Mesendoderm (in vitro differentiated cells): Measurements from ENCODE around the gene CSNK1A1.
A peak's percentile ranks its signal among the peaks of the same experiment; 100 is the strongest.

Source experiments
- DNase-seq: peaks from one replicate; pipeline ENCODE4 v3.0.0; 2013
- H2AK5ac ChIP-seq: 2 replicates; pipeline ENCODE4 v1.6.1; 2013; ENCODE audit warnings: low read length, inconsistent platforms
- H2BK120ac ChIP-seq: 2 replicates; pipeline ENCODE4 v1.6.1; 2013; ENCODE audit warnings: low read depth, mild to moderate bottlenecking, low read length, moderate library complexity, mixed read lengths
- H2BK15ac ChIP-seq: replicated peaks from 2 replicates; pipeline ENCODE4 v1.6.1; 2013; ENCODE audit warnings: low read depth, mild to moderate bottlenecking, moderate library complexity
- H2BK5ac ChIP-seq: 2 replicates; pipeline ENCODE4 v1.6.1; 2013; ENCODE audit warnings: low read length, inconsistent platforms
- H3K18ac ChIP-seq: 2 replicates; pipeline ENCODE4 v1.6.1; 2013; ENCODE audit warnings: mild to moderate bottlenecking, low read length, mixed read lengths
- H3K23ac ChIP-seq: one replicate; pipeline ENCODE4 v1.6.1; 2013; ENCODE audit warnings: low read length
- H3K27ac ChIP-seq: 2 replicates; pipeline ENCODE4 v1.5.1; 2013; ENCODE audit warnings: low read depth, mild to moderate bottlenecking, inconsistent platforms, low read length, moderate library complexity
- H3K27me3 ChIP-seq: 2 replicates; pipeline ENCODE4 v1.6.1; 2013; ENCODE audit warnings: low read length, control low read depth, mild to moderate bottlenecking, inconsistent platforms; ENCODE audit not compliant: insufficient read depth, poor library complexity
- H3K36me3 ChIP-seq: 2 replicates; pipeline ENCODE4 v1.6.1; 2013; ENCODE audit warnings: low read length, inconsistent platforms; ENCODE audit not compliant: control insufficient read depth, insufficient read depth
- H3K4ac ChIP-seq: one replicate; pipeline ENCODE4 v1.6.1; 2013; ENCODE audit warnings: low read depth, mild to moderate bottlenecking, low read length, moderate library complexity
- H3K4me1 ChIP-seq: 2 replicates; pipeline ENCODE4 v1.6.1; 2013; ENCODE audit warnings: low read depth, low read length, inconsistent platforms; ENCODE audit not compliant: control insufficient read depth
- H3K4me2 ChIP-seq: 2 replicates; pipeline ENCODE4 v1.6.1; 2013; ENCODE audit warnings: low read length
- H3K4me3 ChIP-seq: 2 replicates; pipeline ENCODE4 v1.5.1; 2013; ENCODE audit warnings: mild to moderate bottlenecking, low read length
- H3K56ac ChIP-seq: one replicate; pipeline ENCODE4 v1.6.1; 2013; ENCODE audit warnings: low read length
- H3K79me1 ChIP-seq: 2 replicates; pipeline ENCODE4 v1.6.1; 2013; ENCODE audit warnings: low read length, inconsistent platforms
- H3K79me2 ChIP-seq: 2 replicates; pipeline ENCODE4 v1.6.1; 2013; ENCODE audit warnings: mild to moderate bottlenecking, low read length; ENCODE audit not compliant: control insufficient read depth, insufficient read depth
- H3K9ac ChIP-seq: 2 replicates; pipeline ENCODE4 v1.6.1; 2013; ENCODE audit warnings: low read length, inconsistent platforms
- H4K5ac ChIP-seq: one replicate; pipeline ENCODE4 v1.6.1; 2013; ENCODE audit warnings: low read length
- H4K8ac ChIP-seq: one replicate; pipeline ENCODE4 v1.6.1; 2013; ENCODE audit warnings: low read depth, mild to moderate bottlenecking, control low read depth, low read length, moderate library complexity
- WGBS: extraction: QIAGEN DNeasy Blood & Tissue Kit; methylation state at CpG from one replicate; pipeline ENCODE4 v1.1.7; 2013; ENCODE audit warnings: low lambda C conversion rate, missing lambda C conversion rate; ENCODE audit not compliant: insufficient coverage; ENCODE audit errors: extremely low coverage; 5-methylcytosine and 5-hydroxymethylcytosine counted together

CSNK1A1 gene

GRCh38 chr5:149549461-149550267 lies 1.6 kb downstream of the CSNK1A1 start:
- Histone ChIP-seq H3K27me3 (no peaks in the 10 kb centered on the region), H2BK5ac (peak overlapping the region; percentile 66), H2BK15ac (no peak overlapping the region), H3K4me2 (peak overlapping the region; percentile 93), H3K27ac (peak overlapping the region; percentile 72), H2AK5ac (peak overlapping the region; percentile 16), H3K4me3 (peak overlapping the region; percentile 100), H4K5ac (peak overlapping the region; percentile 53), H4K8ac (no peak overlapping the region), H3K56ac (peak overlapping the region; percentile 97), H3K36me3 (peaks cover 5% of the 10 kb centered on the region), H3K4me1 (peaks cover 2% of the 10 kb centered on the region), H3K9ac (peak overlapping the region; percentile 100), H2BK120ac (no peak overlapping the region), H3K18ac (peak overlapping the region; percentile 42), H3K23ac (peak overlapping the region; percentile 70), H3K4ac (peak overlapping the region; percentile 66), H3K79me2 (peaks cover 63% of the 10 kb centered on the region), H3K79me1 (peaks cover 2% of the 10 kb centered on the region)
- DNase-seq = peak; percentile 81
- WGBS = no CpG with 5 or more reads among the region's 25 CpGs

- H3K9ac ChIP-seq = peak overlapping the region; percentile 14
- peak overlapping the region; percentile 10 for H3K4me2 ChIP-seq
- no peak overlapping the region for H4K5ac ChIP-seq
- no peak overlapping the region for H3K4ac ChIP-seq
- no peak overlapping the region for H2BK15ac ChIP-seq
- peaks cover 2% of the 10 kb centered on the region for H3K4me1 ChIP-seq
- no peak overlapping the region for H3K23ac ChIP-seq
- H3K18ac ChIP-seq = no peak overlapping the region
- peak overlapping the region; percentile 6 for H3K56ac ChIP-seq
- peaks cover 9% of the 10 kb centered on the region for H3K36me3 ChIP-seq
- no peak overlapping the region for H3K4me3 ChIP-seq
- H2BK5ac ChIP-seq = no peak overlapping the region
- H3K27ac ChIP-seq = no peak overlapping the region
- peak; percentile 45 for DNase-seq
- H4K8ac ChIP-seq = no peak overlapping the region
- H3K79me2 ChIP-seq = peaks cover 85% of the 10 kb centered on the region
- peaks cover 2% of the 10 kb centered on the region for H3K79me1 ChIP-seq
- H3K27me3 ChIP-seq = no peaks in the 10 kb centered on the region
- H2AK5ac ChIP-seq = no peak overlapping the region
- H2BK120ac ChIP-seq = no peak overlapping the region
Measured at GRCh38 chr5:149546974-149547373, 4.3 kb downstream of the CSNK1A1 start.

GRCh38 chr5:149545327-149545726 lies 5.9 kb downstream of the CSNK1A1 start:
- Histone ChIP-seq H3K36me3 (peaks cover 10% of the 10 kb centered on the region), H3K56ac (peak overlapping the region; percentile 67), H3K27ac (no peak overlapping the region), H3K79me1 (peaks cover 2% of the 10 kb centered on the region), H3K18ac (no peak overlapping the region), H3K4me1 (peaks cover 2% of the 10 kb centered on the region), H2BK15ac (no peak overlapping the region), H2BK5ac (no peak overlapping the region), H3K4me2 (no peak overlapping the region), H3K4ac (no peak overlapping the region), H4K5ac (no peak overlapping the region), H3K4me3 (no peak overlapping the region), H3K23ac (no peak overlapping the region), H2BK120ac (no peak overlapping the region), H3K27me3 (no peaks in the 10 kb centered on the region), H4K8ac (no peak overlapping the region), H3K79me2 (peaks cover 93% of the 10 kb centered on the region), H2AK5ac (no peak overlapping the region), H3K9ac (no peak overlapping the region)
- WGBS = no CpG with 5 or more reads among the region's 6 CpGs
- no peak for DNase-seq

GRCh38 chr5:149544028-149544420 lies 7.2 kb downstream of the CSNK1A1 start:
- Histone ChIP-seq H2BK120ac (no peak overlapping the region), H3K79me2 (peaks cover 91% of the 10 kb centered on the region), H3K36me3 (peaks cover 10% of the 10 kb centered on the region), H3K4me2 (no peak overlapping the region), H3K79me1 (peaks cover 2% of the 10 kb centered on the region), H4K8ac (no peak overlapping the region), H3K27ac (no peak overlapping the region), H4K5ac (no peak overlapping the region), H2AK5ac (no peak overlapping the region), H3K9ac (no peak overlapping the region), H3K23ac (no peak overlapping the region), H3K27me3 (no peaks in the 10 kb centered on the region), H3K56ac (no peak overlapping the region), H3K4me3 (no peak overlapping the region), H2BK15ac (no peak overlapping the region), H3K4me1 (peaks cover 2% of the 10 kb centered on the region), H2BK5ac (no peak overlapping the region), H3K18ac (no peak overlapping the region), H3K4ac (no peak overlapping the region)
- DNase-seq = no peak
- no CpG with 5 or more reads among the region's 3 CpGs for WGBS

GRCh38 chr5:149543361-149544027 lies 7.7 kb downstream of the CSNK1A1 start:
- Histone ChIP-seq H3K4ac (no peak overlapping the region), H3K79me1 (peaks cover 2% of the 10 kb centered on the region), H2BK120ac (no peak overlapping the region), H2BK5ac (no peak overlapping the region), H3K23ac (no peak overlapping the region), H3K9ac (no peak overlapping the region), H3K56ac (no peak overlapping the region), H2BK15ac (no peak overlapping the region), H3K27ac (no peak overlapping the region), H2AK5ac (no peak overlapping the region), H4K8ac (no peak overlapping the region), H3K4me3 (no peak overlapping the region), H3K4me2 (no peak overlapping the region), H4K5ac (no peak overlapping the region), H3K27me3 (no peaks in the 10 kb centered on the region), H3K4me1 (peaks cover 2% of the 10 kb centered on the region), H3K36me3 (peaks cover 10% of the 10 kb centered on the region), H3K79me2 (peaks cover 89% of the 10 kb centered on the region), H3K18ac (no peak overlapping the region)
- WGBS = no CpG with 5 or more reads among the region's 8 CpGs
- no peak for DNase-seq
